Fibroblast of lung (primary cell): ENCODE measurements around the gene PRSS23. TPM values are rescaled to one million over a fixed set of nuclear protein-coding genes. Genes with fewer than 3 reads are reported as not detected.

Experiments
- DNase-seq, 2 donors: peaks; one replicate each; pipeline versions ENCODE4 v3.0.0 to v3.0.0-alpha.2; 2010; ENCODE audit warnings: low read depth in 2 of 2
- H2AFZ ChIP-seq: 2 replicates; pipeline ENCODE4 v1.5.1; 2012; ENCODE audit warnings: low read length, control low read depth, inconsistent platforms
- H3K27ac ChIP-seq: 2 replicates; pipeline ENCODE4 v1.5.1; 2011; ENCODE audit warnings: low read length, control low read depth; ENCODE audit not compliant: insufficient read depth
- H3K27me3 ChIP-seq: 2 replicates; pipeline ENCODE4 v1.5.1; 2011; ENCODE audit warnings: mild to moderate bottlenecking, low read length; ENCODE audit not compliant: control insufficient read depth, insufficient read depth
- H3K36me3 ChIP-seq: 2 replicates; pipeline ENCODE4 v1.5.1; 2011; ENCODE audit warnings: low read length; ENCODE audit not compliant: control insufficient read depth, insufficient read depth
- H3K4me1 ChIP-seq: 2 replicates; pipeline ENCODE4 v1.5.1; 2011; ENCODE audit warnings: low read length; ENCODE audit not compliant: control insufficient read depth, insufficient read depth; ENCODE audit errors: extremely low read depth
- H3K4me2 ChIP-seq: 2 replicates; pipeline ENCODE4 v1.5.1; 2011; ENCODE audit warnings: low read length, control low read depth; ENCODE audit not compliant: insufficient read depth; ENCODE audit errors: extremely low read depth
- H3K4me3 ChIP-seq, 4 experiments: fragments of 200-600 bp in 1 of 4; sonication (generic) in 1 of 4; replicated peaks in 1 of 4; 2 replicates each; pipeline ENCODE4 v1.5.1; 2011 to 2016; ENCODE audit warnings: low read length in 4 of 4, low read depth in 3 of 4, mild to moderate bottlenecking in 3 of 4, control low read depth in 2 of 4, inconsistent platforms in 1 of 4, mixed read lengths in 1 of 4; ENCODE audit not compliant: insufficient read depth in 1 of 4; ENCODE audit errors: control extremely low read depth in 1 of 4
- H3K79me2 ChIP-seq: 2 replicates; pipeline ENCODE4 v1.5.1; 2012; ENCODE audit warnings: mild to moderate bottlenecking, low read length, inconsistent platforms; ENCODE audit not compliant: control insufficient read depth, insufficient read depth
- H3K9ac ChIP-seq: 2 replicates; pipeline ENCODE4 v1.5.1; 2011; ENCODE audit warnings: mild to moderate bottlenecking, low read length, control low read depth; ENCODE audit not compliant: insufficient read depth
- H3K9me3 ChIP-seq: 2 replicates; pipeline ENCODE4 v1.5.1; 2012; ENCODE audit warnings: low read depth, low read length; ENCODE audit not compliant: control insufficient read depth, insufficient read depth
- H4K20me1 ChIP-seq: 2 replicates; pipeline ENCODE4 v1.5.1; 2011; ENCODE audit warnings: low read length; ENCODE audit not compliant: control insufficient read depth, insufficient read depth; ENCODE audit errors: extremely low read depth
- CTCF ChIP-seq, 2 donors: IDR thresholded peaks in 1 of 2; conservative IDR thresholded peaks in 1 of 2; 1 replicate in 1 of 2; 2 replicates in 1 of 2; pipeline ENCODE4 v1.5.1; 2011 to 2012; ENCODE audit warnings: low read length in 2 of 2, control low read depth in 1 of 2, inconsistent platforms in 1 of 2, low read depth in 1 of 2, mild to moderate bottlenecking in 1 of 2
- EZH2 ChIP-seq: IDR thresholded peaks from 2 replicates; pipeline ENCODE4 v1.5.1; 2012; ENCODE audit warnings: low read length, control low read depth, mild to moderate bottlenecking; ENCODE audit errors: missing control alignments
- polyA plus RNA-seq, 2 donors: library from polyadenylated mRNA; depleted of rRNA in 1 of 2; stranded (reverse) in 1 of 2; unstranded in 1 of 2; fragments of >200 nt; gene quantifications; 2 replicates each; pipeline ENCODE4 v1.2.1, GENCODE V29; 2011 to 2012; ENCODE audit warnings: missing spikeins in 1 of 2
- total RNA-seq: library from RNA; depleted of rRNA; stranded (reverse); fragments of >200 nt; gene quantifications from 2 replicates; pipeline ENCODE4 v1.2.1, GENCODE V29; 2014

Gene PRSS23
- total and polyA plus RNA-seq, 2 donors (not counting 1 experiment from before 2014, with no cell fraction given) = 141 to 151 TPM

- Histone ChIP-seq H3K9ac (no peak overlapping the region), H3K4me1 (peaks cover 5% of the 10 kb centered on the region), H3K9me3 (no peaks in the 10 kb centered on the region), H2AFZ (no peak overlapping the region), H3K79me2 (peaks cover 31% of the 10 kb centered on the region), H3K4me3 (no peak overlapping the region), H3K27me3 (no peaks in the 10 kb centered on the region), H3K36me3 (no peaks in the 10 kb centered on the region), H3K27ac (no peak overlapping the region), H3K4me2 (no peak overlapping the region), H4K20me1 (no peaks in the 10 kb centered on the region)
- DNase-seq = peak; percentile 76 to 89
- TF ChIP-seq CTCF (conservative IDR thresholded peaks at IDR 0.05 in 1 of 2, IDR thresholded peaks at IDR 0.05 in 1 of 2; ENCODE audit: low read depth in 1 of 2, low read length in 2 of 2) = no peak
- TF ChIP-seq EZH2 = no peak
Observed at GRCh38 chr11:86798988-86799387, 1.4 kb upstream of the PRSS23 start.

- H3K27ac ChIP-seq = peak overlapping the region; percentile 32
- H3K9ac ChIP-seq = peak overlapping the region; percentile 58
- DNase-seq = no peak
- peaks cover 5% of the 10 kb centered on the region for H3K4me1 ChIP-seq
- TF ChIP-seq EZH2 = no peak
- peak in 1 of 2 donors; percentile 8 for TF ChIP-seq CTCF (conservative IDR thresholded peaks at IDR 0.05 in 1 of 2, IDR thresholded peaks at IDR 0.05 in 1 of 2; ENCODE audit: low read depth in 1 of 2, low read length in 2 of 2)
- H3K27me3 ChIP-seq = no peaks in the 10 kb centered on the region
- peak overlapping the region; percentile 20 to 83 (median 60) for H3K4me3 ChIP-seq
- no peaks in the 10 kb centered on the region for H3K36me3 ChIP-seq
- H3K79me2 ChIP-seq = peaks cover 31% of the 10 kb centered on the region
- no peak overlapping the region for H2AFZ ChIP-seq
- H3K9me3 ChIP-seq = no peaks in the 10 kb centered on the region
- peak overlapping the region; percentile 53 for H3K4me2 ChIP-seq
- H4K20me1 ChIP-seq = no peaks in the 10 kb centered on the region
Observed at GRCh38 chr11:86799680-86800075, 664 bp upstream of the PRSS23 start.

GRCh38 chr11:86800960-86801272 is 574 bp downstream of the PRSS23 start:
- H3K27me3 ChIP-seq = no peaks in the 10 kb centered on the region
- no peak for DNase-seq
- H3K4me1 ChIP-seq = peaks cover 10% of the 10 kb centered on the region
- peak overlapping the region; percentile 78 to 83 (median 82) for H3K4me3 ChIP-seq
- peak overlapping the region; percentile 69 for H3K9ac ChIP-seq
- H3K27ac ChIP-seq = peak overlapping the region; percentile 64
- H2AFZ ChIP-seq = no peak overlapping the region
- H3K36me3 ChIP-seq = peaks cover 2% of the 10 kb centered on the region
- TF ChIP-seq CTCF (conservative IDR thresholded peaks at IDR 0.05 in 1 of 2, IDR thresholded peaks at IDR 0.05 in 1 of 2; ENCODE audit: low read depth in 1 of 2, low read length in 2 of 2) (no peak), EZH2 (no peak)
- H3K4me2 ChIP-seq = peak overlapping the region; percentile 75
- H3K79me2 ChIP-seq = peaks cover 41% of the 10 kb centered on the region
- no peaks in the 10 kb centered on the region for H3K9me3 ChIP-seq
- no peaks in the 10 kb centered on the region for H4K20me1 ChIP-seq
